DND-41 (cell line): ENCODE measurements around the gene RPL11.
"Not testable (repeated sequence)": the region's sequence is repeated elsewhere in the genome, so short reads cannot be mapped to it uniquely, and the experiment has no call there.

ENCODE experiments used
- ATAC-seq: fragments of 200-7000 bp; cut with Tn5 transposase; 3 replicates; pipeline ENCODE4 v1.9.1; 2021; ENCODE audit warnings: low read depth; ENCODE audit not compliant: insufficient read depth
- DNase-seq: peaks from one replicate; pipeline ENCODE4 v3.0.0-alpha.2; 2020
- H2AFZ ChIP-seq: 2 replicates; pipeline ENCODE4 v1.6.0; 2012; ENCODE audit warnings: low read depth, low read length
- H3K27ac ChIP-seq: 2 replicates; pipeline ENCODE4 v1.5.1; 2012; ENCODE audit warnings: low read length, inconsistent platforms
- H3K27me3 ChIP-seq: fragments of 200-600 bp; sonication (generic); 2 replicates; pipeline ENCODE4 v1.6.0; 2012; ENCODE audit warnings: low read length, mild to moderate bottlenecking, inconsistent platforms; ENCODE audit not compliant: insufficient read depth, poor library complexity
- H3K36me3 ChIP-seq: 2 replicates; pipeline ENCODE4 v1.5.1; 2012; ENCODE audit warnings: low read length, inconsistent platforms; ENCODE audit not compliant: insufficient read depth
- H3K4me1 ChIP-seq: 2 replicates; pipeline ENCODE4 v1.5.1; 2012; ENCODE audit warnings: mild to moderate bottlenecking, low read length; ENCODE audit not compliant: insufficient read depth
- H3K4me2 ChIP-seq: 2 replicates; pipeline ENCODE4 v1.6.0; 2012; ENCODE audit warnings: mild to moderate bottlenecking, moderate library complexity, low read length, inconsistent platforms; ENCODE audit not compliant: insufficient read depth
- H3K4me3 ChIP-seq, 2 experiments: fragments of 200-600 bp in 1 of 2; shearing (Covaris generic) in 1 of 2; 2 replicates each; pipeline ENCODE4 v1.5.1; 2012 to 2016; ENCODE audit warnings: inconsistent platforms in 2 of 2, low read length in 2 of 2, mild to moderate bottlenecking in 2 of 2, low read depth in 1 of 2, moderate library complexity in 1 of 2
- H3K79me2 ChIP-seq: 2 replicates; pipeline ENCODE4 v1.6.0; 2012; ENCODE audit warnings: low read length, inconsistent platforms; ENCODE audit not compliant: insufficient read depth
- H3K9ac ChIP-seq: 2 replicates; pipeline ENCODE4 v1.6.0; 2012; ENCODE audit warnings: low read depth, mild to moderate bottlenecking, inconsistent platforms, low read length, moderate library complexity
- H3K9me3 ChIP-seq: 2 replicates; pipeline ENCODE4 v1.5.1; 2012; ENCODE audit warnings: low read length, moderate library complexity, mild to moderate bottlenecking, inconsistent platforms; ENCODE audit not compliant: insufficient read depth, severe bottlenecking
- H4K20me1 ChIP-seq: 2 replicates; pipeline ENCODE4 v1.6.0; 2012; ENCODE audit warnings: low read length; ENCODE audit not compliant: insufficient read depth
- EZH2 ChIP-seq: IDR thresholded peaks from 3 replicates; pipeline ENCODE4 v1.6.1; 2012; ENCODE audit warnings: borderline replicate concordance, low read depth, mild to moderate bottlenecking, moderate library complexity, low read length, inconsistent platforms; ENCODE audit not compliant: severe bottlenecking
- TF ChIP-seq, protein P1 (sequence below): IDR thresholded peaks from 2 replicates; pipeline ENCODE4 v1.5.1; 2012; ENCODE audit warnings: borderline replicate concordance, low read length, moderate library complexity, mild to moderate bottlenecking; ENCODE audit not compliant: poor library complexity, severe bottlenecking; ENCODE audit errors: extremely low read depth

RPL11 gene

DNA sequence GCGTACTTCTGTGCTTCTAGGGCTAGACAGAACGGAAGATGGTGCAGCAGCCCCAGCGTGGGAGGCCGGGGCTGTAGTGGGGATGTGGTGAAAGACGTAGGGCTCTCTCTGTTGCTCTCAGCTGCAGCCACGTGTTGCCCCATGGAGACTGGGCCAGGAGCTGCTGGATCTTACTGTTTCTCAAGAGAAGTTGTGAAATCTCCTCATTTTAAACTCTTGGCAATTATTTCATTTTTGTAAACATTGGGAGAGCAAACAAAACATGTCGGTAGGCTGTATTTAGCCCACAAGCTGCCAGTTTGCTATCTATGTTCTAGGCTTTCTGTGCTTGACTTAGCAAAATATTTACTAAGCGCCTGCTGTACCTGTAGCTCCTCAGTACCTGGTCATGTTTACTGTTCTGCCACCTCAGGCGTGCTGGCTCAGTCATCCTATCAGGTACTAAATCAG, 35.8 kb downstream of the RPL11 start:
- Histone ChIP-seq H3K9me3 (no peaks in the 10 kb centered on the region), H3K4me2 (no peak overlapping the region), H3K27me3 (no peaks in the 10 kb centered on the region), H4K20me1 (peaks cover 5% of the 10 kb centered on the region; the same call in 1 of the 2 replicates), H3K36me3 (no peaks in the 10 kb centered on the region), H3K27ac (no peak overlapping the region), H3K79me2 (peaks cover 2% of the 10 kb centered on the region; the same call in 1 of the 2 replicates), H3K4me1 (no peaks in the 10 kb centered on the region), H3K4me3 (no peak overlapping the region), H2AFZ (no peak overlapping the region), H3K9ac (no peak overlapping the region)
- TF ChIP-seq EZH2 = no peak
- TF ChIP-seq, protein P1, sequence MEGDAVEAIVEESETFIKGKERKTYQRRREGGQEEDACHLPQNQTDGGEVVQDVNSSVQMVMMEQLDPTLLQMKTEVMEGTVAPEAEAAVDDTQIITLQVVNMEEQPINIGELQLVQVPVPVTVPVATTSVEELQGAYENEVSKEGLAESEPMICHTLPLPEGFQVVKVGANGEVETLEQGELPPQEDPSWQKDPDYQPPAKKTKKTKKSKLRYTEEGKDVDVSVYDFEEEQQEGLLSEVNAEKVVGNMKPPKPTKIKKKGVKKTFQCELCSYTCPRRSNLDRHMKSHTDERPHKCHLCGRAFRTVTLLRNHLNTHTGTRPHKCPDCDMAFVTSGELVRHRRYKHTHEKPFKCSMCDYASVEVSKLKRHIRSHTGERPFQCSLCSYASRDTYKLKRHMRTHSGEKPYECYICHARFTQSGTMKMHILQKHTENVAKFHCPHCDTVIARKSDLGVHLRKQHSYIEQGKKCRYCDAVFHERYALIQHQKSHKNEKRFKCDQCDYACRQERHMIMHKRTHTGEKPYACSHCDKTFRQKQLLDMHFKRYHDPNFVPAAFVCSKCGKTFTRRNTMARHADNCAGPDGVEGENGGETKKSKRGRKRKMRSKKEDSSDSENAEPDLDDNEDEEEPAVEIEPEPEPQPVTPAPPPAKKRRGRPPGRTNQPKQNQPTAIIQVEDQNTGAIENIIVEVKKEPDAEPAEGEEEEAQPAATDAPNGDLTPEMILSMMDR = no peak
- no peak for ATAC-seq
- DNase-seq = no peak

DNA sequence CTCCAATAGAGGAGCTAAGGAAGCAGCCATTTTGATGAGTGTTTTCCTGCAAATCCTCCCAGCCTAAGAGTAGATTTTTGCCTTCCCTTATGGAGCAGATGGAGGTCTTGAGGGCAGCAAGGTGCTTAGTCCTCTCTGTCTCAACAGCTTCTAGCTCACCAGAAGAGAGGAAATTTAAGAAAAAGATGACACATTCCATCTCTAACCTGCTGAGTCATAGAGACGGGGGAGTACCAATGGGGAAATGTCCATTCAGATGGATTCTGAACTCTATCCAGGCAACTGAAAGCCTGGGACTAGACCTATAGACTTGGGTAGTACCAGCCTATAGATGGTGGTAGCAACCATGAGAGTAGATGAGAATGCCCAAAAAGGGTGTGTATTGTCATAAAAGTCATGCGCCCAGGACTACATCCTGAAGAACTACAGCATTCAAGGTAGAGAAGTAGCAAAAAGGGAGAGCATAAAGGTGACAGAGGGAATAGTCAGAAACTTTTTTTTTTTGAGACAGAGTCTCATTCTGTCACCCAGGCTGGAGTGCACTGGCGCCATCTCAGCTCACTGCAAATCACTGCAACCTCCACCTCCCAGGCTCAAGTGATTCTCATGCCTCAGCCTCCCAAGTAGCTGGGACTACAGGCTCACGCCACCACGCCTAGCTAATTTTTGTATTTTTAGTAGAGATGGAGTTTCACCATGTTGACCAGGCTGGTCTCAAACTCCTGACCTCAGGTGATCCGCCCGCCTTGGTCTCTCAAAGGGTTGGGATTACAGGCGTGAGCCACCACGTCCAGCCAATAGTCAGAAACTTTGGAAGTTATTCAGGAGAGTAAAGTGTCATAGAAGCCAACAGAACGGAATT, 41.0 kb downstream of the RPL11 start:
- Histone ChIP-seq H3K4me3 (no peak overlapping the region), H3K9me3 (no peaks in the 10 kb centered on the region), H3K27ac (no peak overlapping the region), H3K4me2 (no peak overlapping the region), H2AFZ (no peak overlapping the region), H3K27me3 (no peaks in the 10 kb centered on the region), H3K9ac (no peak overlapping the region), H3K36me3 (no peaks in the 10 kb centered on the region), H3K79me2 (peaks cover 2% of the 10 kb centered on the region; the same call in 1 of the 2 replicates), H3K4me1 (no peaks in the 10 kb centered on the region), H4K20me1 (peaks cover 5% of the 10 kb centered on the region; the same call in 1 of the 2 replicates)
- ATAC-seq (no peak), DNase-seq (no peak)
- TF ChIP-seq, protein P1 = no peak
- no peak for TF ChIP-seq EZH2

DNA sequence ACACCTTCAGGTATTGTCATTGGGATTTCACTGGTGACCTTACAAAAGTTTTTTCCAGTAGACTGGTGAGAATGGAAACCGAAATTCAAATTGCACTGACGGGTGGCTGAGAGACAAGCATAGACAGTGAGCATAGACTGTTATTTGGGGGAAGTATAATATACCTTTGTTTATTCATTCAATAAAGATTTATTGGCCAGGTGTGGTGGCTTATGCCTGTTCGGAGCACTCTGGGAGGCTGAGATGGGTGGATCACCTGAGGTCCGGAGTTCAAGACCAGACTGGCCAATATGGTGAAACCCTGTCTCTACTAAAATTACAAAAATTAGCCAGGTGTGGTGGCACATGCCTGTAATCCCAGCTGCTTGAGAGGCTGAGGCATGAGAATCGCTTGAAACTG, 41.7 kb downstream of the RPL11 start:
- not testable (repeated sequence) for DNase-seq, H3K4me3 ChIP-seq, H3K9ac ChIP-seq, H3K27ac ChIP-seq, H3K36me3 ChIP-seq, H3K4me1 ChIP-seq, ATAC-seq, H3K27me3 ChIP-seq, H4K20me1 ChIP-seq, H3K4me2 ChIP-seq, H2AFZ ChIP-seq, H3K9me3 ChIP-seq, H3K79me2 ChIP-seq

DNA sequence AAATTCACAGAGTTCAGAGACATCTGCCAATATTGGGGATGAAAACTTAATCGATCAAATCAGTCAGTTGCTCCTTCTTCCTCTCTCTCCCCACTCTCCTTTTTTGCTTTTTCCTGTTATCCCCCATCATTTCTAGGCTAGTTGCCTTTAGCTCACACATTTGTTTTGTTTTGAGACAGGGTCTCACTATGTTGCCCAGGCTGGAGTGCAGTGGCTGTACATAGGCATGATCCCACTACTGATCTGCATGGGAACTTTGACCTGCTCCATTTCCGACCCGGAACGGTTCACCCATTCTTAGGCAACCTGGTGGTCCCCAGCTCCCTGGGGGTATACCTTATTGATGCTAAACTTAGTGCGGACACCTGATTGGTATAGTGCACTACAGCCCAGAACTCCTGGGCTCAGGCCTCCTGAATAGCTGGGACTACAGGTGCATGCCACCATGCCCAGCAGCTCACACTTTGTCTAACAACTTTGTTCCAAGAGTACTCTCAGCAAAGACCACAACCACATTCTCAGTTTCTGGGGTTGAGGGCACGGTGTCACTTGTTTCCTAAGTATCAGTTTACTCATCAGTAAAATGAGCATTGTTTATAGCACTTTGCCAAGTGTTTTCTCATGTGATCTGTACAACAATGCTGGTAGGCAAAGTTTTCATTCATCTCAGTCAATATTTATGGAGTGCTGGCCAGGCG, 45.0 kb downstream of the RPL11 start:
- no peaks in the 10 kb centered on the region for H3K79me2 ChIP-seq
- H3K4me2 ChIP-seq = no peak overlapping the region
- no peaks in the 10 kb centered on the region for H3K27me3 ChIP-seq
- no peak overlapping the region for H2AFZ ChIP-seq
- H3K27ac ChIP-seq = no peak overlapping the region
- H3K9me3 ChIP-seq = no peaks in the 10 kb centered on the region
- H3K36me3 ChIP-seq = no peaks in the 10 kb centered on the region
- H3K4me3 ChIP-seq = no peak overlapping the region
- ATAC-seq (no peak), DNase-seq (no peak)
- TF ChIP-seq, protein P1 = no peak
- no peak for TF ChIP-seq EZH2
- no peak overlapping the region for H3K9ac ChIP-seq
- no peaks in the 10 kb centered on the region for H4K20me1 ChIP-seq
- H3K4me1 ChIP-seq = no peaks in the 10 kb centered on the region
